ENCODE results near the gene CBX8.

Gene CBX8

DNA sequence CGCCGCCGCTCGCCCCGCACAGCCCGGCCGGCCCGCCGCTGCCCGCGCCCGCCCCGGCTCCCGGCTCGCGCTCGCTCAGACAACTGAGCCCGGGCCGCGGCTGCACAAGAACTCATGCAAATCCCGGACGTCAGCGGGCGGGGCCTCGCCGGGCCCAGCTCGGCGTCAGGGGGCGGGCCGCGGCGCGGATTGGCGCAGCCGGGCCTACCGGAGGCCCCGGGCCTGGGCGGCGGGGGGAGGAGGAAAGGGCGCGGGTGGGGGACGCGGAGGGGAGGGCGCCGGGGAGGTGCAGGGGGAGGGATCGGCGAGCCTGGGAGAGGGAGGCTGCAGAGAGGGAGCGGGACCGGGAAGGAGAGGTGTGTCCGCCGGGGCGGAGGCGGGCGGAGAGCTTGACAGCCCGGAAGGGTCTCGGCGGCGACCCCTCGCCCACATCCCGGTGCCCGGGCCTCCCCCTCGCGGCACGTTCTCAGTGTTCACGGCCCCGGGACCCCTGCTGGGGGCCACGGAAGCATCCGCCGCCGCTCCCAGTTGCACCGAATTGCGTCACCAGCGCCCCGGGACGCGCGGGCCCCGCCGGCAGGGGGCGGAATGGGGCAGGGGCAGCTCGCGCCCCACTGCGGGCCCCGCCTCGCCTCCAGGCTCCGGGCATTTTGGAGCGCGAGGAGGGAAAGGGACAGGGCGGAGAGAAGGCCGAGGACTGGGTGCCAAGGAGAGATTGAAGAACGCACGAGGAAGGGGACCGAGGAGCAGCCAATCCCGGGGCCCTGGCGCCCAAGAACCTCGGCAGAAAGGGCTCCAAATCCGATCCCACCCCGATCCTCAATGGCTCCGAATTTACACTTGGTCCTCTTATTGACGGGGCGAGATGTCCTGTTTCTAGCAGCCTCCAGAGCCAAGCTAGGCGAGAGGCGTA lies 42.7 kb upstream of the CBX8 start, which contains the start of gene CBX4:
CBX4 (minus strand) TSS at position 85 of the 913 bp plus-strand sequence. CDS start 189 bp downstream, outside the sequence.
- H3F3A ChIP-seq (ENCODE audit: control insufficient read depth, insufficient read depth) = peaks cover 19% of the 10 kb centered on the region
- H3K9me2 ChIP-seq (replicated peaks; ENCODE audit: control insufficient read depth, low read length) = no peaks in the 10 kb centered on the region
- peak within 1 kb of the TSS; percentile 90 for H3K4me3 ChIP-seq (ENCODE audit: low read length)
- H3K4me1 ChIP-seq (ENCODE audit: control insufficient read depth, low read length) = peaks cover 55% of the 10 kb centered on the region
- H3K9me3 ChIP-seq (ENCODE audit: control insufficient read depth, insufficient read depth, low read length) = no peaks in the 10 kb centered on the region
- H3K79me2 ChIP-seq (ENCODE audit: control insufficient read depth, low read length) = peaks cover 39% of the 10 kb centered on the region
- peaks cover 19% of the 10 kb centered on the region for H4K20me1 ChIP-seq (ENCODE audit: control insufficient read depth, insufficient read depth, low read depth, low read length)
- H3K27me3 ChIP-seq (ENCODE audit: control insufficient read depth, low read length) = peaks cover 47% of the 10 kb centered on the region
- peak within 1 kb of the TSS; percentile 98 for H3K4me2 ChIP-seq (ENCODE audit: low read length)
- TF ChIP-seq, protein P1, sequence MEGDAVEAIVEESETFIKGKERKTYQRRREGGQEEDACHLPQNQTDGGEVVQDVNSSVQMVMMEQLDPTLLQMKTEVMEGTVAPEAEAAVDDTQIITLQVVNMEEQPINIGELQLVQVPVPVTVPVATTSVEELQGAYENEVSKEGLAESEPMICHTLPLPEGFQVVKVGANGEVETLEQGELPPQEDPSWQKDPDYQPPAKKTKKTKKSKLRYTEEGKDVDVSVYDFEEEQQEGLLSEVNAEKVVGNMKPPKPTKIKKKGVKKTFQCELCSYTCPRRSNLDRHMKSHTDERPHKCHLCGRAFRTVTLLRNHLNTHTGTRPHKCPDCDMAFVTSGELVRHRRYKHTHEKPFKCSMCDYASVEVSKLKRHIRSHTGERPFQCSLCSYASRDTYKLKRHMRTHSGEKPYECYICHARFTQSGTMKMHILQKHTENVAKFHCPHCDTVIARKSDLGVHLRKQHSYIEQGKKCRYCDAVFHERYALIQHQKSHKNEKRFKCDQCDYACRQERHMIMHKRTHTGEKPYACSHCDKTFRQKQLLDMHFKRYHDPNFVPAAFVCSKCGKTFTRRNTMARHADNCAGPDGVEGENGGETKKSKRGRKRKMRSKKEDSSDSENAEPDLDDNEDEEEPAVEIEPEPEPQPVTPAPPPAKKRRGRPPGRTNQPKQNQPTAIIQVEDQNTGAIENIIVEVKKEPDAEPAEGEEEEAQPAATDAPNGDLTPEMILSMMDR (IDR thresholded peaks at IDR 0.05; ENCODE audit: low read depth, low read length, poor library complexity, severe bottlenecking) = peak; percentile 76
- 0 out of 2 replicates have a peak, but pooled peaks have one; percentile 41 for TF ChIP-seq EZH2phosphoT487 (IDR thresholded peaks at IDR 0.05; ENCODE audit: borderline replicate concordance, low read length)
- H3K27ac ChIP-seq (ENCODE audit: low read depth, low read length) = peak within 1 kb of the TSS; percentile 88
- peaks cover 39% of the 10 kb centered on the region for H3K36me3 ChIP-seq (ENCODE audit: control insufficient read depth, low read length)

DNA sequence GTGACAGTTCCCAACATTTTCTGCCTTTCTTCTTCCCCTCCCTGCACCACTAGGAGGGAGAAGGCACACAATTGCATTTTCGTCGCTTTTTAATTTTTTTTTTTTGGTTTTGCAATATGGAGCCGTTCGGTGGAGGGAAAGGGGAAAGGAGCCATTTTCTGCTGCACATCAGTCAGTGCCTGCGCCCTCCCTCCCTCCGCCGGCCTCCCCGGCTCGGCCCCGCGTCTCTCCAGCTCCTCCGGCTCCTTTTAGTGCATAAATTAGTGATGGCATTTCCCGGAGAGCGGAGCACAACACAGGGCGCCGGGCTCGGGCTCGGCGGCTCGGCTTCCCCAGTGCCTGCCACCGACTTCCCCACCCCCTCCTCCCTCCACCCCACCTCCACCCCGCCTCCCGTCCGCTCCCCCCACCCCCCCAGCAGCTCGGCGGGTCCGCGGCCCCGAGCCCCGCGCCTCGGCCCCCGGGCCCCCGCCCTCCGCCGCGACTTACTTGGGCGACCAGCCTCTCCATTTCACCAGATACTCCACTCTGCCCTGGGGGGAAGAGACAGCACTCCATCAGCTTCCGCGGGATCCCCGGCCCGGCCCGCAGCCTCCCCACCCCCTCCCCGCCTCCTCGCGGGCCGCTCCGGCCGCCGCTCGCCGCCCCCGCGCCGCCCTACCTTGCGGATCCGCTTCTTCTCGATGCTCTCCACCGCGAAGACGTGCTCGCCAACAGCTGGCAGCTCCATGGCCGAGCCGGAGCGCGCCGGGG lies 41.8 kb upstream of the CBX8 start:
- H3K27me3 ChIP-seq (ENCODE audit: control insufficient read depth, low read length) = peaks cover 38% of the 10 kb centered on the region

DNA sequence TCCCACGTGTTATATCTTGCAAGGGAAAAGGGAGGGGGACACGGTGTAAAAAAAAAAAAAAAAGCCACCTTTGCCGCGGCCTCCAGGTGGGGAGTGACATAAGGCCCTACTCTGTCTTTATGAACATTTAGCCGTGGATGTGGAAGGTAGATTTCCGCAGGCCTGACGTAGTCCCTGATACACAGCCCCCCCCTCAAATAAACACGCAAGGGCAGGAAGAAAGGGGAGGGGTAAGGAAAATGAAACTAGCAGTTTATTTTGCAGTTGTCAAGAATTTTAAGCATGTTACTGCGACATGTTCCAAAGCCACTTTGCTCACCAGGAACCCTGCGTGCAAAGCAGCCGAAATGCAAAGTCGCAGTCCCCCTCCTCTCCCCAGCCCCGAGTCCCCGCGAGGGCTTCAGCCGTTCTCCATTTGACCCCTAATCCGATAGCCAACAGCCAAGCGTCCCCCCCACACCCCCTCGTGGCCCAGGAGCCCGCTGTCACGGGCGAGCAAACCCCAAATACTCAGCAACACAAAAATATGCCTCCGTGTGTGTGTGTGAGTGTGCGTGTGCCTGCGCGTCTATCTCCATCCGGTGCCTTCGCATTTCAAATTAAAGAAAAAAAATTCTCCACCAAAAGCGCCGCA lies 41.1 kb upstream of the CBX8 start:
- peak overlapping the region; percentile 88 for H3K27ac ChIP-seq (ENCODE audit: low read depth, low read length)
- H3K4me2 ChIP-seq (ENCODE audit: low read length) = peak overlapping the region; percentile 98
- peak overlapping the region; percentile 90 for H3K4me3 ChIP-seq (ENCODE audit: low read length)
- H3F3A ChIP-seq (ENCODE audit: control insufficient read depth, insufficient read depth) = peaks cover 19% of the 10 kb centered on the region
- H3K9me2 ChIP-seq (replicated peaks; ENCODE audit: control insufficient read depth, low read length) = no peaks in the 10 kb centered on the region
- peaks cover 53% of the 10 kb centered on the region for H3K36me3 ChIP-seq (ENCODE audit: control insufficient read depth, low read length)
- H3K9me3 ChIP-seq (ENCODE audit: control insufficient read depth, insufficient read depth, low read length) = no peaks in the 10 kb centered on the region
- peaks cover 31% of the 10 kb centered on the region for H3K27me3 ChIP-seq (ENCODE audit: control insufficient read depth, low read length)
- H3K79me2 ChIP-seq (ENCODE audit: control insufficient read depth, low read length) = peaks cover 50% of the 10 kb centered on the region
- H3K4me1 ChIP-seq (ENCODE audit: control insufficient read depth, low read length) = peaks cover 41% of the 10 kb centered on the region
- peak; percentile 23; the same call in 1 of the 2 replicates for TF ChIP-seq EZH2phosphoT487 (IDR thresholded peaks at IDR 0.05; ENCODE audit: borderline replicate concordance, low read length)
- TF ChIP-seq, protein P1 (IDR thresholded peaks at IDR 0.05; ENCODE audit: low read depth, low read length, poor library complexity, severe bottlenecking) = no peak
- H4K20me1 ChIP-seq (ENCODE audit: control insufficient read depth, insufficient read depth, low read depth, low read length) = peaks cover 14% of the 10 kb centered on the region

More for the DNA sequence above, 41.8 kb upstream of the CBX8 start:
- Histone ChIP-seq H3K9me3 (ENCODE audit: control insufficient read depth, insufficient read depth, low read length) (no peaks in the 10 kb centered on the region), H3K36me3 (ENCODE audit: control insufficient read depth, low read length) (peaks cover 48% of the 10 kb centered on the region), H3F3A (ENCODE audit: control insufficient read depth, insufficient read depth) (peaks cover 19% of the 10 kb centered on the region), H3K27ac (ENCODE audit: low read depth, low read length) (peak overlapping the region; percentile 88), H3K4me1 (ENCODE audit: control insufficient read depth, low read length) (peaks cover 48% of the 10 kb centered on the region), H3K4me2 (ENCODE audit: low read length) (peak overlapping the region; percentile 98), H3K9me2 (replicated peaks; ENCODE audit: control insufficient read depth, low read length) (no peaks in the 10 kb centered on the region), H3K79me2 (ENCODE audit: control insufficient read depth, low read length) (peaks cover 47% of the 10 kb centered on the region), H3K4me3 (ENCODE audit: low read length) (peak overlapping the region; percentile 90), H4K20me1 (ENCODE audit: control insufficient read depth, insufficient read depth, low read depth, low read length) (peaks cover 16% of the 10 kb centered on the region)
- TF ChIP-seq, protein P1 (IDR thresholded peaks at IDR 0.05; ENCODE audit: low read depth, low read length, poor library complexity, severe bottlenecking) = no peak
- TF ChIP-seq EZH2phosphoT487 (IDR thresholded peaks at IDR 0.05; ENCODE audit: borderline replicate concordance, low read length) = 0 out of 2 replicates have a peak, but pooled peaks have one; percentile 1
